Measurements from ENCODE around the gene C3orf80.
"Not testable (repeated sequence)": the region's sequence is repeated elsewhere in the genome, so short reads cannot be mapped to it uniquely, and the experiment has no call there.

The C3orf80 gene

GRCh38 chr3:160217675-160218074 lies 7.5 kb upstream of the C3orf80 start:
- no peak for DNase-seq

- no peak for DNase-seq
Measured at GRCh38 chr3:160218136-160218535, 7.1 kb upstream of the C3orf80 start.

- DNase-seq: no peak
Measured at GRCh38 chr3:160220038-160220437, 5.2 kb upstream of the C3orf80 start.

- DNase-seq: no peak
Measured at GRCh38 chr3:160221019-160221418, 4.2 kb upstream of the C3orf80 start.

DNA sequence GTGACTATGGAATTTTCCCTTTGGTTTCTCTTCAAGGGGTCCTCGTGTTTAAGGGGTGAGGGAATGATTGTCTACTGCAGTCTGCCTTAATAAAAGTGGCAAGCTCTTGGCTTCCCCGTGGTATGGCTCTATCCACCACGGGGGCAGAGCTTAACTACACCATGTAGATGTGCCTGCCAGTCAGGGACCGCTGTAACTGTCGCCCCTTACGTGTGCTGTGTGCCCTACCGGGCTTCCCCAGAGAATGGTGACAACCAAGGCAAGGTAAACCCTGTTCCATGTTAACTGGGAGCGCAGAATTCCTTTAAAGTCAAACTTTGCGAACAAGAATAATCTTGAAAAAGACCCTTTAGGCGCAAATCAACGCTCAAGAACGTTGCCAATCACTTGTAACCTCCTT lies 966 bp upstream of the C3orf80 start:
- no peak for DNase-seq

DNA sequence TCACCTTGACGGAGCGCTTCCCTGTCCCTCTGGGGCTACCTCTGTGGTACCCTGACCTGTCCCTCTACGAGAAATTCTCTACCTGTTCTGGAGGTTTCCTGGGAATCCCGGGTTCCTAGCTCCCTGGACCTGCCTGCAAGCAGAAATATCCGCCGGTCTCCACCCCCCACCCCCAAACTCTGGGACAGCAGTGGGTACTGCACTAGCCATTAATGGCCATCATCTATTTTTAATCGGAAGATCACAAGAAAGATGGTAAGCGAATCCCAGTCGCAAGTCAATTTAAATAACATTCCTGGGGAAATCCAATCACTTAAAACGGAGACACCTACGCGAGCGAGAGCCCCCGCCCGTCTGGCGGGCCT lies 429 bp upstream of the C3orf80 start:
- DNase-seq: no peak

DNA sequence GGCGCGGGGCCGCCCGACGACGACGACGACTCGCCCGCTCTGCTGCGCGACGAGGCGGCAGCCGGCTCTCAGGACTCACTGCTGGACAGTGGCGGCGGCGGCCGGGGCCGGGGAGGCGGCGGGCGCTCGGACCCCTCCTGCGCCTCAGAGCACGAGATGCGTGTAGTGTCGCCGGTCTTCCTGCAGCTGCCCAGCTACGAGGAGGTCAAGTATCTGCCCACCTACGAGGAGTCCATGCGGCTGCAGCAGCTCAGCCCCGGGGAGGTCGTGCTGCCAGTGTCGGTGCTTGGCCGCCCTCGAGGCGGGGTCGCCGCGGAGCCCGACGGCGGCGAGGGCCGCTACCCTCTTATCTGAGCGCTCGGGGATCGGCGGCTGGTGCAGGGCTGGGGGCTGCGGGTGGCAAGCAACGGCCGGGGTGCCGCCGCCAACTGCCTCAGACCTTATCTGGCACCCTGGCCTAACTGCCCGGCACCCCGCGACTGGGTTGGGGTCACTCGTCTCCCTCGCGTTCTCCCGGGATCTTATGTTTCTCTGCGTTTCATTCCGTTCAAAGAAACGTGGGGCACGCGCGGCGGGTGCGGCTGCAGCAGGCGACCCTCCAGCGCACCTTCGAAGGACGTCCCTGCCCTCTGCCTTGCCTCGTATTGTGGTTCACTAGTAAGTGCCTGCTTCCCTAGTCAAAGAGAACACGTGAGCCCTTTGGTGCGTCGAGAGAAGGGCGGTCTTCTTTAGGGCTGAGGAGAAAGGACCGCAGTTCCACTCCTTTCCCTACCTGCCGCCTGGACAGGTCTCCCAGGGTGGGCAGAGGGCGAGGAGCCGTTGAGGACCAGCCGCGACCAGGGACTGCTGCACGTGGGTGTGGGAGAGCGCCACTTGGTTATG lies 1.0 kb downstream of the C3orf80 start:
- no peak for DNase-seq

- no peak for DNase-seq
Measured at GRCh38 chr3:160227419-160227818, 2.2 kb downstream of the C3orf80 start.

- DNase-seq: no peak
Measured at GRCh38 chr3:160232014-160232413, 6.8 kb downstream of the C3orf80 start.

DNA sequence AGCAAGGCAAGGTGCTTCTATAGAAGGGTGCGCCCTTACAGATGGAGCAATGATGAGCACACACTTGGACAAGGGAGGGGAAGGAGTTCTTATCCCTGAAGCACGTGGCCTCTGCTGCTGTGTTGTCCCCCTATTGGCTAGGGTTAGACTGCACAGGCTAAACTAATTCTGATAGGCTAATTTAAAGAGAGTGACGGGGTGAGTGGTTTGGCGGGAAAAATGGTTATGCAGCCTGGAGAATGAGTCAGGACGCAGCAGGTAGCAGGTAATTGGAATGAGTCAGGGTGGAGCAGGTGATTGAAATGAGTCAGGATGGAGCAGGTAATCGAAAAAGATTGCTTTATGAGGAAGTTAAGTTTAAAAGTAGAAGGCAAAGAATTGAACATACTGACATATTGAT lies 15.5 kb downstream of the C3orf80 start:
- DNase-seq: not testable (repeated sequence)

DNA sequence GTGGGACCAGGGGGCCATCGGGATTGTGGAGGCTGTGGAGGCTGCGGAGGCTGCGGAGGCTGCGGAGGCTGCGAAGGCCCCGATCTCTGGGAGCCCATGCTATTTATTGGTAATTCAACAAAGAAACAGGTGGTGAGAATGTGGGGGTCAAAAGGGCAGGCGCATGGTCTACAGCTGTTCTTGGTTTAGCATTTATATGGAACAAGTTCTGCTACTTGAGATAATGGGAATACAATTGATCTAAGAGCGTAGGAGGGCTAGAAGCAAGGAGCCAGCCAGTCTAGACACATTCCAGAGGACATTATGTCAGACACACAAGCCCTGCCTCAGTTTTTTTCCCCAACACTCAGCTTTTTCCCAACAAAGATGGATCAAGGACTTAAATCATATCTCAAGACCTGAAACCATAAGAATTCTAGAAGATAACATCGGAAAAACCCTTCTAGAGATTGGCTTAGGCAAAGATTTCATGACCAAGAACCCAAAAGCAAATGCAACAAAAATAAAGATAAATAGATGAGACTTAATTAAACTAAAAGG lies 20.1 kb downstream of the C3orf80 start:
- DNase-seq: no peak

DNA sequence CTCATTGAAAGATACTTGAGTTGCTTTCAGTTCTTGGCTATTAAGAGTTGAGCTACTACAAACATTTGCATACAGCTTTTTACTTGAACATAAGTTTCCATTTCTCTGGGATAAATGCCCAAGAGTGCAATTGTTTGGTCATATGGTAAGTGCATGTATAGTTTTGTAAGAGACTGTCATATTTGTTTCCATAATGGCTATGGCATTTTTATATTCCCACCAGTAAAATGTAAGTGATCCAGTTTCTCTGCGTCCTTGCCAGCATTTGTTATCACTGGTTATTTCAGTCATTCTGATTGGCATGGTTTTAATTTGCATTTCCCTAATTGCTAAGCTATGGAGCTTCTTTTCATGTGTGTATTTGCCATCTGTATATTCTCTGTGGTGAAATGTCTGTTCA lies 22.5 kb downstream of the C3orf80 start:
- DNase-seq: no peak

DNA sequence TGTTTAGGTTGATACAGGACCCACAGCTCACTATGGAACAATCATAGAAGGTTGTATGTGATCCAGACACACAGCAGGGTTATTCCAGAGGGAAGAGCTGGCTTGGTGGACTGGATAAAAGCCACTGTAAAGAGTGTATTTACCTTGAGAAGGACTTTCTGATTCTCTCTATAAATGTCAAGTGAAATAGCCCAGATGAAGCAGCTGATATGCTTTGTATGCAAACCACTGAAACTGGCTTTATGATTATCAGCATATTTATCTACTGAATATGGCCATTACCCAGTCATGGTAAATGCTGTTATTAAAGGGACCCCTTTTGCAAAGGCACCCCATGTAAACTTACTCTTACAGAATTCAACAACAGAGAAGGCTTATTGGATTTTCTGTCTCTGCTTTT lies 28.1 kb downstream of the C3orf80 start:
- no peak for DNase-seq

DNA sequence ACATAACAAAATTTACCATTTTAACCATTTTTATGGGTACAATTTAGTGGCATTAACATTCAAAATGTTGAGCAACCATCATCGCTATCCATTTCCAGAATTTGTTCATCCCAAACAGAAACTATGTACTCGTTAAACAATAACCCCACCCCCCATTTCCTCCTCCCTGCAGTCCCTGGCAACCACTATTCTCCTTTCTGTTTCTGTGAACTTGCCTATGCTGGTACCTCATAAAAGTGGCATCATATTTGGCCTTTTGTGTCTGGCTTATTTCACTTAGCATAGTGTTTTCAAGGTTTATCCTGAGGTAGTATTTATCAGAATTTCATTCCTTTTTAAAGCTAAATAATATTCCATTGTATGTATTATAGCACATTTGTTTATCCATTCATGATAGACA lies 32.4 kb downstream of the C3orf80 start:
- no peak for DNase-seq

DNA sequence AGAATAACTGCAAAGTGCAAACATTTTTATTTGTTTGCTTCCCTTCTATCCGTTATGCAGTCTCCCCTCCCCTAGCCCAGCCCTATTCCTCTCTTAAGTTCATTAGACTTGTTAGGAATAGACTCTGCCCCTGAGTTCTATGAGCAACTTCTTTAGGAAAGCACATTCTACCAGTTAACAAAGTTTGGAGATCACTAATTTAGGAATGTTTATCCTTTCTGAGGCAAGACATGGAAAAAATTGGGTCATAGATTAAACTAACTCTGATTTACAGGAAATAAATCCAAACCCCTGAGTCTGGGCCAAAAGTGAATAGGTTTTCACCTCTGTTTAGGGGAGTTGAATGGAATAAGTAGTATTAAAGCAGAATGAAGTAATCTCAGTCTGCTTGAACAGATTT lies 34.4 kb downstream of the C3orf80 start:
- no peak for DNase-seq

GRCh38 chr3:160260587-160261270 lies 35.5 kb downstream of the C3orf80 start:
- no peak for DNase-seq

DNA sequence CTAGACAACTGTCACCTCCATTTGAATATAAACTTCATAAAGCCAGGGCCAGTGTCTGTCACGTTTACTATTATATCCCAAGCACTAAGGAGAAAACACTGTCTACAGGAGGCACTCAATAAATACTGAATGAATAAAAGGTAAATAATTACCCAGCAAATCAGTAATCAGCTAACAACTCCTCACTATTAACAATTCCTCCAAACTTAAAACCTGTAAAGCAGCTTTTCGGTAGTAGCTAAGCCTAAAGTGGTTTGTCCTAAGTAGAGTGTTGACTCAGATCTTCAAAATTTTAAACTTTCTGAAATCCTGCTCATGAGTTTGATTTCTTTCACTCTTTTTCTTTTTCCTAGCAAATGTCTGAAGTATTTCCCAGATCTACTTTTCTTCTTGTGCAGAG lies 39.9 kb downstream of the C3orf80 start:
- DNase-seq: no peak
